HL-60 (cell line): ENCODE results near the gene ACTL6A.

Source experiments
- DNase-seq, 2 experiments: peaks; one replicate each; pipeline ENCODE4 v3.0.0-alpha.2; 2010 to 2020; ENCODE audit warnings: low read depth in 1 of 2, low spot score in 1 of 2
- H3K27ac ChIP-seq: fragments of 250-450 bp; sonication (Bioruptor Pico); replicated peaks from 2 replicates; pipeline ENCODE4 v1.5.1; 2020; ENCODE audit warnings: mild to moderate bottlenecking, moderate library complexity
- H3K27me3 ChIP-seq: fragments of 250-450 bp; sonication (Bioruptor Pico); 2 replicates; pipeline ENCODE4 v1.5.1; 2021; ENCODE audit warnings: mild to moderate bottlenecking, moderate library complexity; ENCODE audit not compliant: insufficient read depth, poor library complexity, severe bottlenecking
- H3K4me3 ChIP-seq: replicated peaks from 2 replicates; pipeline ENCODE4 v1.5.1; 2011; ENCODE audit warnings: mild to moderate bottlenecking, control low read depth, low read length; ENCODE audit not compliant: insufficient read depth
- CTCF ChIP-seq: IDR thresholded peaks from one replicate; pipeline ENCODE4 v1.5.1; 2011; ENCODE audit warnings: low read length, control low read depth, inconsistent platforms; ENCODE audit not compliant: insufficient read depth
- GABPA ChIP-seq: IDR thresholded peaks from 2 replicates; pipeline ENCODE4 v1.6.1; 2012; ENCODE audit warnings: low read depth
- POLR2AphosphoS5 ChIP-seq: IDR thresholded peaks from 2 replicates; pipeline ENCODE4 v1.6.1; 2012; ENCODE audit warnings: low read depth
- REST ChIP-seq: IDR thresholded peaks from 2 replicates; pipeline ENCODE4 v1.6.1; 2012; ENCODE audit warnings: low read depth; ENCODE audit not compliant: insufficient replicate concordance
- SPI1 ChIP-seq: IDR thresholded peaks from 2 replicates; pipeline ENCODE4 v1.6.1; 2012; ENCODE audit warnings: low read depth, mild to moderate bottlenecking, borderline replicate concordance

Gene ACTL6A

GRCh38 chr3:179580992-179581391 is 18.3 kb downstream of the ACTL6A start:
- Histone ChIP-seq H3K4me3 (no peak overlapping the region), H3K27ac (no peak overlapping the region), H3K27me3 (no peaks in the 10 kb centered on the region)
- DNase-seq = no peak
- no peak for TF ChIP-seq GABPA
- TF ChIP-seq SPI1 = no peak
- no peak for TF ChIP-seq REST
- no peak for TF ChIP-seq CTCF
- TF ChIP-seq POLR2AphosphoS5 = no peak

- TF ChIP-seq REST = no peak
- no peak for TF ChIP-seq SPI1
- TF ChIP-seq POLR2AphosphoS5 = no peak
- no peak for TF ChIP-seq CTCF
- no peak for TF ChIP-seq GABPA
- H3K4me3 ChIP-seq = no peak overlapping the region
- DNase-seq = no peak
- H3K27ac ChIP-seq = no peak overlapping the region
- no peaks in the 10 kb centered on the region for H3K27me3 ChIP-seq
These were observed 26.4 kb downstream of the ACTL6A start for GRCh38 chr3:179589143-179589542.

- TF ChIP-seq REST (no peak), POLR2AphosphoS5 (no peak), CTCF (no peak), GABPA (no peak), SPI1 (no peak)
- Histone ChIP-seq H3K4me3 (no peak overlapping the region), H3K27me3 (no peaks in the 10 kb centered on the region), H3K27ac (no peak overlapping the region)
- no peak for DNase-seq
These were observed 27.9 kb downstream of the ACTL6A start for GRCh38 chr3:179590669-179591068.
